Body of pancreas (tissue), 4 donors: Measurements from ENCODE around the gene CAMK4.

Experiments used
- CTCF ChIP-seq, 7 experiments: fragments of 450-650 bp in 4 of 7; fragments of 200-600 bp in 3 of 7; sonication (generic) in 3 of 7; IDR thresholded peaks; one replicate each; pipeline ENCODE4 v1.5.1; 2016 to 2019; ENCODE audit warnings: antibody characterized with exemption in 7 of 7
- POLR2A ChIP-seq, 3 donors: fragments of 450-650 bp; IDR thresholded peaks; one replicate each; pipeline ENCODE4 v1.6.1; 2016; ENCODE audit warnings: antibody characterized with exemption in 3 of 3, mild to moderate bottlenecking in 2 of 3

GRCh38 chr5:111385970-111386831 lies 162.0 kb downstream of the CAMK4 start:
- TF ChIP-seq CTCF (IDR thresholded peaks at IDR 0.05): no peak
- TF ChIP-seq POLR2A (IDR thresholded peaks at IDR 0.05): no peak
